ENCODE results near the gene SLC2A9.

DNA sequence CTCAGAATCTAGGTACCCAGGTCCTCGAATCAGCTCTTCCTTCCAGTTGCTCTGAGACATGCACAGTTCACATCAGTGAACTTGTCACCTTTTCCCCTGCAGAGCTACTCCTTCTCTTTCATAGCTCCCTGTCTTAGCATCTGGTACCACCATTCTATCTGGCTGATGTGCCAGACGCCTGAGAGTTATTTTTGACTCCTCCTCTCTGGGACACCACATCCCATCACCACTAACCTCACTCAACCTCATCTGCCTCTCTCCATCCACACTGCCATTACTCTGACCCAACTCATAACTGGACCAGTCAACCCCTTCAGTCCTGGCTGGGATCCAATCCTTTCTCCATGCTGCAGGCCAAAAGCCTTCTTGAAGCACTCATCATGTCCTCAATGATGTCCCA lies 44.5 kb downstream of the SLC2A9 start:
- TF ChIP-seq, protein P1, sequence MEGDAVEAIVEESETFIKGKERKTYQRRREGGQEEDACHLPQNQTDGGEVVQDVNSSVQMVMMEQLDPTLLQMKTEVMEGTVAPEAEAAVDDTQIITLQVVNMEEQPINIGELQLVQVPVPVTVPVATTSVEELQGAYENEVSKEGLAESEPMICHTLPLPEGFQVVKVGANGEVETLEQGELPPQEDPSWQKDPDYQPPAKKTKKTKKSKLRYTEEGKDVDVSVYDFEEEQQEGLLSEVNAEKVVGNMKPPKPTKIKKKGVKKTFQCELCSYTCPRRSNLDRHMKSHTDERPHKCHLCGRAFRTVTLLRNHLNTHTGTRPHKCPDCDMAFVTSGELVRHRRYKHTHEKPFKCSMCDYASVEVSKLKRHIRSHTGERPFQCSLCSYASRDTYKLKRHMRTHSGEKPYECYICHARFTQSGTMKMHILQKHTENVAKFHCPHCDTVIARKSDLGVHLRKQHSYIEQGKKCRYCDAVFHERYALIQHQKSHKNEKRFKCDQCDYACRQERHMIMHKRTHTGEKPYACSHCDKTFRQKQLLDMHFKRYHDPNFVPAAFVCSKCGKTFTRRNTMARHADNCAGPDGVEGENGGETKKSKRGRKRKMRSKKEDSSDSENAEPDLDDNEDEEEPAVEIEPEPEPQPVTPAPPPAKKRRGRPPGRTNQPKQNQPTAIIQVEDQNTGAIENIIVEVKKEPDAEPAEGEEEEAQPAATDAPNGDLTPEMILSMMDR (conservative IDR thresholded peaks at IDR 0.05; ENCODE audit: low read length), result no peak
- TF ChIP-seq EZH2phosphoT487 (IDR thresholded peaks at IDR 0.05; ENCODE audit: borderline replicate concordance, low read depth, low read length), result no peak

Measured in OCI-LY7 (cell line).